Lower leg skin (tissue), 4 donors: ENCODE results near the gene CYP11A1. TPM values are rescaled to one million over a fixed set of nuclear protein-coding genes. Genes with fewer than 3 reads are reported as not detected.

Experiments used
- DNase-seq, 2 donors: peaks; one replicate each; pipeline ENCODE4 v3.0.0-alpha.2; 2019; ENCODE audit warnings: low spot score in 2 of 2
- H3K4me3 ChIP-seq: fragments of 200-600 bp; sonication (generic); 2 replicates; pipeline ENCODE4 v1.5.1; 2017; ENCODE audit warnings: mild to moderate bottlenecking, low read depth; ENCODE audit not compliant: poor library complexity, severe bottlenecking
- CTCF ChIP-seq, 3 donors: fragments of 450-650 bp; IDR thresholded peaks; one replicate each; pipeline ENCODE4 v1.5.1; 2016; ENCODE audit warnings: antibody characterized with exemption in 3 of 3, mild to moderate bottlenecking in 3 of 3, moderate library complexity in 2 of 3
- POLR2A ChIP-seq, 2 donors: fragments of 450-650 bp; IDR thresholded peaks; one replicate each; pipeline ENCODE4 v1.6.1; 2016 to 2017; ENCODE audit warnings: antibody characterized with exemption in 2 of 2, mild to moderate bottlenecking in 1 of 2, moderate library complexity in 1 of 2
- WGBS, 2 donors: methylation state at CpG; one replicate each; pipeline ENCODE4 v1.1.5; 2018; 5-methylcytosine and 5-hydroxymethylcytosine counted together
- intact Hi-C: fragments of 100-400 bp; cut with DNase I; formaldehyde crosslinking; loops from one replicate; pipeline ENCODE4 v1.15.0; 2023; ENCODE audit warnings: low total_unique reads
- total RNA-seq, 4 donors: library from RNA; depleted of rRNA; stranded (reverse); fragments of >200 nt; gene quantifications; one replicate each; pipeline ENCODE4 v1.1.0, GENCODE V29; 2016

The CYP11A1 gene
- total RNA-seq, 4 donors from 2014 or later = 0.34 to 0.75 (median 0.49) TPM; not detected in 1

DNA sequence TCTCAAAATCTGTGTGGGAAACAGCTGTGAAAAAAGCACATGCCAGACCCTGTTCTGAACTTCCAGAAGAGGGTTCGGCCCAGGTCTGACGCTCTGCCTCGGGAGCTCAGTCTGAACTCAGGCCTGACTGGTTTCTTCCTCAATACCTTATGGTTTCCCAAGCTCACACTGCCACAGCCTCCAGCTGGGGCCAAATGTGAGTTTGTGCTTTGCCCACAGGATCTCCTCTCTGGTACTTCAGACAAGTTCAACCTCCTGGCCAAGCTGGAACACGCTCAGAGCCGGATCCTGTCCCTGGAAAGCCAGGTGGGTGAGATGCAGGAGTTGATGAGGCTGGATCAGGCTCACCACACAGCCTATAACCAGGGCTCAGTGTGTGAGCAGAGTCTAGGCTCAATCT, 33.8 kb downstream of the CYP11A1 start:
- intact Hi-C loops = no loop called here
- 71 to 72% methylated on average over 5 of the region's 5 CpGs for WGBS, 2 donors
- no peak overlapping the region for H3K4me3 ChIP-seq
- no peak for DNase-seq
- TF ChIP-seq CTCF (IDR thresholded peaks at IDR 0.05) = no peak
- no peak for TF ChIP-seq POLR2A (IDR thresholded peaks at IDR 0.05)

GRCh38 chr15:74333093-74333492, 34.4 kb downstream of the CYP11A1 start:
- H3K4me3 ChIP-seq = no peak overlapping the region
- WGBS, 2 donors = 92 to 99% methylated on average over 5 of the region's 5 CpGs
- no peak for TF ChIP-seq CTCF (IDR thresholded peaks at IDR 0.05)
- TF ChIP-seq POLR2A (IDR thresholded peaks at IDR 0.05) = no peak
- intact Hi-C loops = no loop called here
- DNase-seq = no peak

GRCh38 chr15:74332611-74333010, 34.8 kb downstream of the CYP11A1 start:
- DNase-seq = no peak
- WGBS, 2 donors = 89 to 95% methylated on average over 9 to 10 of the region's 10 CpGs
- no peak overlapping the region for H3K4me3 ChIP-seq
- intact Hi-C loops = no loop called here
- no peak for TF ChIP-seq CTCF (IDR thresholded peaks at IDR 0.05)
- no peak for TF ChIP-seq POLR2A (IDR thresholded peaks at IDR 0.05)

GRCh38 chr15:74332011-74332410, 35.4 kb downstream of the CYP11A1 start:
- WGBS, 2 donors = 89 to 94% methylated on average over 3 of the region's 3 CpGs
- no peak overlapping the region for H3K4me3 ChIP-seq
- intact Hi-C loops = no loop called here
- no peak for TF ChIP-seq CTCF (IDR thresholded peaks at IDR 0.05)
- TF ChIP-seq POLR2A (IDR thresholded peaks at IDR 0.05) = no peak
- DNase-seq = no peak

DNA sequence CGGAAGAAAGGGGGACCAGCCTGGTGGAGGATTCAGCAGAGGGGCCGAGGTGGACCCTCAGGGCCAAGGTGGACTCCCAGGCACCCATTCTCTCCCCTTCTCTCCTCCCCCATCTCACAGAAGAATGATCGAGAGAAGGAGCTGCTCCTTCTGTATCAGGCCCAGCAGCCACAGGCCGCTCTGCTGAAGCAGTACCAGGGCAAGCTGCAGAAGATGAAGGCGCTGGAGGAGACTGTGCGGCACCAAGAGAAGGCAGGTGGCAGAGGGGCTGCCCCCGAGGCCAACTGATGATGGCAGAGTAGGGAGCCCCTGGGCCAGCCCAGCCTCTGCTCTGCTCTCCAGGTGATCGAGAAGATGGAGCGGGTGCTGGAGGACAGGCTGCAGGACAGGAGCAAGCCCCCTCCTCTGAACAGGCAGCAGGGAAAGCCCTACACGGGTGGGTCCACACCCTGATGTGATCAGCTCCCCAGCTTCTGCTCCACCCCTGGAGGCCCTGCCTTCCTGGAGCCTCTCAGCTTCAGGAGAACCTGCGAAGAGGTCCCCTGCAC, 36.5 kb downstream of the CYP11A1 start:
- H3K4me3 ChIP-seq = no peak overlapping the region
- intact Hi-C loops = no loop called here
- WGBS, 2 donors = 79 to 86% methylated on average over 11 of the region's 11 CpGs
- no peak for TF ChIP-seq CTCF (IDR thresholded peaks at IDR 0.05)
- no peak for TF ChIP-seq POLR2A (IDR thresholded peaks at IDR 0.05)
- no peak for DNase-seq
